Activated CD4-positive, alpha-beta memory T cell treated with anti-CD3 and anti-CD28 coated beads, Interleukin-2, amount 10 ng/mL, durations not matched to agents 7 days and 5 days (primary cell): Measurements from ENCODE around the gene SLC8A1. TPM values are rescaled to one million over a fixed set of nuclear protein-coding genes. Genes with fewer than 3 reads are reported as not detected.
"Not testable (repeated sequence)": the region's sequence is repeated elsewhere in the genome, so short reads cannot be mapped to it uniquely, and the experiment has no call there.

Source experiments
- CTCF ChIA-PET: fragments of 350-600 bp; sonication (Branson Sonifier 250); formaldehyde crosslinking; loops from one replicate; lab custom pipeline; 2021; ENCODE audit warnings: antibody characterized with exemption, inconsistent platforms; lab: Charles Lee
- POLR2A ChIA-PET: fragments of 350-600 bp; sonication (Branson Sonifier 250); formaldehyde crosslinking; loops from one replicate; lab custom pipeline; 2021; ENCODE audit warnings: antibody characterized with exemption; lab: Charles Lee
- DNase-seq: peaks from one replicate; pipeline ENCODE4 v3.0.0-alpha.2; 2020
- H3K27ac Mint-ChIP-seq: one replicate; pipeline ENCODE4 v1.8.0; 2021; ENCODE audit warnings: mild to moderate bottlenecking, mixed read lengths
- H3K27me3 Mint-ChIP-seq: one replicate; pipeline ENCODE4 v1.8.0; 2021; ENCODE audit warnings: mixed read lengths
- H3K36me3 Mint-ChIP-seq: one replicate; pipeline ENCODE4 v1.8.0; 2021; ENCODE audit warnings: low read depth, mixed read lengths
- H3K4me1 Mint-ChIP-seq: one replicate; pipeline ENCODE4 v1.8.0; 2021; ENCODE audit warnings: mixed read lengths
- H3K4me3 Mint-ChIP-seq: one replicate; pipeline ENCODE4 v1.8.0; 2021; ENCODE audit warnings: mild to moderate bottlenecking, mixed read lengths
- H3K9me3 Mint-ChIP-seq: one replicate; pipeline ENCODE4 v1.8.0; 2021; ENCODE audit warnings: mixed read lengths
- total RNA-seq, 2 experiments: library from RNA; stranded (reverse); gene quantifications; one replicate each; pipeline ENCODE4 v1.2.3, GENCODE V29; 2021

Gene SLC8A1
- total RNA-seq, 2 experiments from 2014 or later = 0.25 to 0.45 TPM

GRCh38 chr2:40100676-40101075 is 351.2 kb downstream of the SLC8A1 start:
- CTCF ChIA-PET = no interaction called here
- Mint-ChIP-seq H3K4me1 (no peaks in the 10 kb centered on the region), H3K4me3 (no peak overlapping the region), H3K9me3 (no peaks in the 10 kb centered on the region), H3K27me3 (no peaks in the 10 kb centered on the region), H3K36me3 (no peaks in the 10 kb centered on the region), H3K27ac (no peak overlapping the region)
- POLR2A ChIA-PET = no interaction called here
- DNase-seq = no peak

- H3K4me3 Mint-ChIP-seq = no peak overlapping the region
- no peaks in the 10 kb centered on the region for H3K9me3 Mint-ChIP-seq
- H3K27ac Mint-ChIP-seq = no peak overlapping the region
- CTCF ChIA-PET = no interaction called here
- POLR2A ChIA-PET = no interaction called here
- H3K36me3 Mint-ChIP-seq = no peaks in the 10 kb centered on the region
- DNase-seq = no peak
- H3K4me1 Mint-ChIP-seq = no peaks in the 10 kb centered on the region
- H3K27me3 Mint-ChIP-seq = no peaks in the 10 kb centered on the region
These were observed 353.0 kb downstream of the SLC8A1 start for GRCh38 chr2:40098786-40099470.

GRCh38 chr2:40097691-40098385 is 354.1 kb downstream of the SLC8A1 start:
- Mint-ChIP-seq H3K9me3 (no peaks in the 10 kb centered on the region), H3K27me3 (no peaks in the 10 kb centered on the region), H3K4me3 (no peak overlapping the region), H3K4me1 (no peaks in the 10 kb centered on the region), H3K27ac (no peak overlapping the region), H3K36me3 (no peaks in the 10 kb centered on the region)
- DNase-seq = no peak
- ChIA-PET POLR2A (no interaction called here), CTCF (no interaction called here)

- POLR2A ChIA-PET = no interaction called here
- CTCF ChIA-PET = no interaction called here
- Mint-ChIP-seq H3K27me3 (no peaks in the 10 kb centered on the region), H3K9me3 (no peaks in the 10 kb centered on the region), H3K4me3 (no peak overlapping the region), H3K36me3 (no peaks in the 10 kb centered on the region), H3K27ac (no peak overlapping the region), H3K4me1 (no peaks in the 10 kb centered on the region)
- no peak for DNase-seq
These were observed 355.5 kb downstream of the SLC8A1 start for GRCh38 chr2:40096360-40096759.

GRCh38 chr2:40095000-40095399 is 356.9 kb downstream of the SLC8A1 start:
- POLR2A ChIA-PET = no interaction called here
- CTCF ChIA-PET = no interaction called here

GRCh38 chr2:40094451-40094850 is 357.4 kb downstream of the SLC8A1 start:
- no peak overlapping the region for H3K4me3 Mint-ChIP-seq
- ChIA-PET POLR2A (no interaction called here), CTCF (no interaction called here)
- DNase-seq = no peak
- no peaks in the 10 kb centered on the region for H3K4me1 Mint-ChIP-seq
- no peaks in the 10 kb centered on the region for H3K9me3 Mint-ChIP-seq
- no peaks in the 10 kb centered on the region for H3K36me3 Mint-ChIP-seq
- no peak overlapping the region for H3K27ac Mint-ChIP-seq
- H3K27me3 Mint-ChIP-seq = no peaks in the 10 kb centered on the region

More at GRCh38 chr2:40095000-40095399, 356.9 kb downstream of the SLC8A1 start:
- Mint-ChIP-seq H3K36me3 (no peaks in the 10 kb centered on the region), H3K27ac (no peak overlapping the region), H3K9me3 (no peaks in the 10 kb centered on the region), H3K4me3 (no peak overlapping the region), H3K27me3 (no peaks in the 10 kb centered on the region), H3K4me1 (no peaks in the 10 kb centered on the region)
- DNase-seq = no peak

- ChIA-PET POLR2A (no interaction called here), CTCF (no interaction called here)
- Mint-ChIP-seq H3K4me3 (no peak overlapping the region), H3K9me3 (no peaks in the 10 kb centered on the region), H3K36me3 (no peaks in the 10 kb centered on the region), H3K4me1 (no peaks in the 10 kb centered on the region), H3K27me3 (no peaks in the 10 kb centered on the region), H3K27ac (no peak overlapping the region)
- DNase-seq = no peak
These were observed 358.7 kb downstream of the SLC8A1 start for GRCh38 chr2:40093021-40093675.

GRCh38 chr2:40090044-40090443 is 361.8 kb downstream of the SLC8A1 start:
- Mint-ChIP-seq H3K9me3 (no peaks in the 10 kb centered on the region), H3K27me3 (no peaks in the 10 kb centered on the region), H3K4me1 (no peaks in the 10 kb centered on the region), H3K4me3 (no peak overlapping the region), H3K27ac (no peak overlapping the region), H3K36me3 (no peaks in the 10 kb centered on the region)
- no peak for DNase-seq
- POLR2A ChIA-PET = no interaction called here
- CTCF ChIA-PET = no interaction called here

- Mint-ChIP-seq H3K9me3 (no peaks in the 10 kb centered on the region), H3K27me3 (no peaks in the 10 kb centered on the region), H3K36me3 (no peaks in the 10 kb centered on the region), H3K4me1 (no peaks in the 10 kb centered on the region), H3K4me3 (no peak overlapping the region), H3K27ac (no peak overlapping the region)
- POLR2A ChIA-PET = no interaction called here
- no peak for DNase-seq
- CTCF ChIA-PET = no interaction called here
These were observed 364.0 kb downstream of the SLC8A1 start for GRCh38 chr2:40087927-40088326.

- H3K4me1 Mint-ChIP-seq = no peaks in the 10 kb centered on the region
These were observed 364.5 kb downstream of the SLC8A1 start for GRCh38 chr2:40087434-40087833.

GRCh38 chr2:40085786-40086185 is 366.1 kb downstream of the SLC8A1 start:
- no peaks in the 10 kb centered on the region for H3K36me3 Mint-ChIP-seq
- H3K4me3 Mint-ChIP-seq = no peak overlapping the region
- H3K4me1 Mint-ChIP-seq = no peaks in the 10 kb centered on the region
- no peaks in the 10 kb centered on the region for H3K27me3 Mint-ChIP-seq
- ChIA-PET POLR2A (no interaction called here), CTCF (no interaction called here)
- H3K27ac Mint-ChIP-seq = no peak overlapping the region
- H3K9me3 Mint-ChIP-seq = no peaks in the 10 kb centered on the region
- no peak for DNase-seq

More at GRCh38 chr2:40087434-40087833, 364.5 kb downstream of the SLC8A1 start:
- H3K9me3 Mint-ChIP-seq = no peaks in the 10 kb centered on the region
- no peak overlapping the region for H3K4me3 Mint-ChIP-seq
- no peak overlapping the region for H3K27ac Mint-ChIP-seq
- H3K36me3 Mint-ChIP-seq = no peaks in the 10 kb centered on the region
- ChIA-PET CTCF (no interaction called here), POLR2A (no interaction called here)
- no peak for DNase-seq
- no peaks in the 10 kb centered on the region for H3K27me3 Mint-ChIP-seq

- POLR2A ChIA-PET, H3K36me3 Mint-ChIP-seq, H3K27me3 Mint-ChIP-seq, DNase-seq, CTCF ChIA-PET, H3K4me3 Mint-ChIP-seq, H3K27ac Mint-ChIP-seq, H3K4me1 Mint-ChIP-seq: not testable (repeated sequence)
- H3K9me3 Mint-ChIP-seq = peaks cover 10% of the 10 kb centered on the region
These were observed 378.6 kb downstream of the SLC8A1 start for GRCh38 chr2:40073336-40073735.

- no peaks in the 10 kb centered on the region for H3K27me3 Mint-ChIP-seq
- H3K9me3 Mint-ChIP-seq = peaks cover 13% of the 10 kb centered on the region
- DNase-seq = no peak
- no peak overlapping the region for H3K27ac Mint-ChIP-seq
- no peaks in the 10 kb centered on the region for H3K36me3 Mint-ChIP-seq
- no peak overlapping the region for H3K4me3 Mint-ChIP-seq
- no peaks in the 10 kb centered on the region for H3K4me1 Mint-ChIP-seq
- ChIA-PET CTCF (no interaction called here), POLR2A (no interaction called here)
These were observed 379.3 kb downstream of the SLC8A1 start for GRCh38 chr2:40072442-40073232.
